NCI-H226 (cell line): ENCODE results near the gene PHF21B.
"Not testable (repeated sequence)": the region's sequence is repeated elsewhere in the genome, so short reads cannot be mapped to it uniquely, and the experiment has no call there.

Experiments
- DNase-seq: peaks from one replicate; pipeline ENCODE4 v3.0.0-alpha.2; 2015

The PHF21B gene

DNA sequence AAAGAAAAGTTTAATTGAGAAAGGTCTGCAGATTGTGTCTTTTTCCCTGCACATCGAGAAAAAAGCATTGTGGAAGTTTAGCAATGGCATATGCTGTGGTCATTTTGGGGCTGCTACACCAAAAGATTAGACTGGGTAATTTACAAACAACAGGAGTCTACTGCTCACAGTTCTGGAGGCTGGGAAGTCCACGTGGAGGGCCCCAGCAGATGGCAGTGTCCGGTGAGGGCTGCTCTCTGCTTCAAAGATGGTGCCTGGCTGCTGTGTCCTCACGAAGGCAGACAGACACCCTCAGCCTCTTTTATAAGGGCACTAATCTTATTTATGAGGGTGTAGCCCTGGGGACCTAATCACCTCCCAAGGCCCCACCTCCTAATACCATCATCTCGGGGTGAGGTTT, 21.1 kb downstream of the PHF21B start:
- DNase-seq = no peak

DNA sequence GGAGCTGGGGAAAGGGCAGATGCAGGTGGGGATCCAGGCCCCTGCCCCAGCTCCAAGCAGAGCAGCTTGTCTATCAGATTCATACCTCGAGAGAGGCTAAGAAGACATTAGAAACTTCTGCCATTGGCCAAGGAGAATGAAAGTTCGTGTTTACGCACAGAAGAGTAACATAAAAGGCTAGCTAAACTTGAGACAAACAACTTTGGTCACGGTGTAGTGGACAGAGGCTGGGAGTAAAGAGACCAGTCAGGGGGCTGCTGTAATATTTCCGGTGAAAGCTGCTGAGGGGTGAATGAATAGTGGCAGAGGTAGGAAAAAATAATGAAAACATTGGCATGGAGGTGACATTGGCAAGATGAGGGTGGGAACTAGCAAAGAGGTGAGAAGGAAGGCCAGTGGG, 22.9 kb downstream of the PHF21B start:
- no peak for DNase-seq

GRCh38 chr22:44985906-44986527, 23.8 kb downstream of the PHF21B start:
- DNase-seq = no peak

- no peak for DNase-seq
Measured at GRCh38 chr22:44983878-44984482, 25.8 kb downstream of the PHF21B start.

DNA sequence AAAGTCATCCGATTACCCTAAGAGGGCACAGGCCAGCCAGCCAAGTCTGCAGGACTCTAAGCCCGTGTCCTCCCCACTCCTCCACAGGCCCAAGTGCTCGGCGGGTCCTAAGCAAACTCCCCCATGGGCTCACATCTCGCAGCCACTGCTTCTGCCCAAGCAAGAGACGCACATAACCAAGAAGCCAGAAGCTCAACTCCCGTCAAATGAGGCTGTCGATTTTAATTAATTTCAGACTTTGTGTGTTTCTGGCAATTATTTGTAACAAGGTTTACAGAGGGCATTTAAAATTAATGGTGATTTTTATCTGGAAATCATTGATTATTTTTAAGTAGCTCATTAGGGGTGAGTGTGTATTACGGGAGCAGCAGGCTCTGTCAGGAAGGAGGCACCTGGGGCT, 27.4 kb downstream of the PHF21B start:
- no peak for DNase-seq

- no peak for DNase-seq
Measured at GRCh38 chr22:44981857-44982256, 27.9 kb downstream of the PHF21B start.

- DNase-seq = no peak
Measured at GRCh38 chr22:44979154-44979553, 30.7 kb downstream of the PHF21B start.

GRCh38 chr22:44975427-44976262, 34.2 kb downstream of the PHF21B start:
- DNase-seq = peak; percentile 58

DNA sequence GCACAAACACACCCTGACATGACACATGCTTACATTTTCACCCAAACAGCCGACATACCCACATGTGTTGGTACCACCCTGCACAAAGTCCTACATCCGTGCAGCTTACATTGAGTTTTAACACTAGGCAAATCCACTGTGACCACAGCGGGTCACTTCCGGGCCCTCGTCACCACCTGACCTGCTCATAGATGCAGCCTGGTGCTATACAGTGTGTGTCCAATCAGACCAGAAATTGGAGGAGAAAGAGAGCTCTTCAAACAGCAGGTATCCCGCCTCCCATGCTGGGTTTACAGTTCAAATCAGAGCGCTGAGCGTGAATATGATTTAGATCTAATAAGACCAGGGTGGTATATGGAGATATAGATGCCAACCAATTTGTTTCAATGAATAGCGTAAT, 35.4 kb downstream of the PHF21B start:
- DNase-seq = no peak

- no peak for DNase-seq
Measured at GRCh38 chr22:44973829-44974228, 36.0 kb downstream of the PHF21B start.

GRCh38 chr22:44972363-44973083, 37.3 kb downstream of the PHF21B start:
- DNase-seq = no peak

DNA sequence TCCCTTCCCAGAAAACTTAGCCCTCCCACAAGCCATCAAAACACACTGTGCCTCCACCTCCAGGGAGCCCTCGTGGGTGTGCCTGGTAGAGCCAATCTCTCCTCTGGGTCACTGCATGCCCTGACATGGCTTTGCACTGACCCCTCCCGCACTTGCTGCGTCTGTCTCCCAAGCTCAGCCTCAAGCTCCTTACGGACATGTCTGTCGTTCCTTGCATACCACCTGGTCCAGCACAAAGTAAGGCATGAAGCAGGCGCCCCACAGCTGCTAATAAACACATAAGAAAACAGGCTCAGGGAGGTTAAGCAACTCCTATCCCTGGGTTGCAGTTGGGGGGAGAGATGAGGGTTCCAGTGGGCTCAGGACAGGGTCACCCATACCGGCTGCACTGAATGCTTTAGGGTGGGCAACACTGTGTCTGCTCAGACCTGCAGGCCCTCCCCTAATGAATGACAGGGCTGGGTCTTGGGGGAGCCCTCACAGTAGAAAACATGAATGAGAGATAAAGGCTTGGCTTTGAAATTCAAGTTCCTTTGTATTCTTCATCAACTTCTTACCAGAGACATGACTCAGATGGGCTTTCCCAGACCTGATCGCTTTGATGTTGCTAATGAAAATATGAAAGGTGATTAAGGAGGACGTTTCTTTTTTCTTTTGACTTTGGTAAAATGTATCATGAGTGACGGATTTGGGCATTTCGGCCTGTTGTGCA, 38.0 kb downstream of the PHF21B start:
- DNase-seq = no peak

- DNase-seq = no peak
Measured at GRCh38 chr22:44970291-44970690, 39.5 kb downstream of the PHF21B start.

DNA sequence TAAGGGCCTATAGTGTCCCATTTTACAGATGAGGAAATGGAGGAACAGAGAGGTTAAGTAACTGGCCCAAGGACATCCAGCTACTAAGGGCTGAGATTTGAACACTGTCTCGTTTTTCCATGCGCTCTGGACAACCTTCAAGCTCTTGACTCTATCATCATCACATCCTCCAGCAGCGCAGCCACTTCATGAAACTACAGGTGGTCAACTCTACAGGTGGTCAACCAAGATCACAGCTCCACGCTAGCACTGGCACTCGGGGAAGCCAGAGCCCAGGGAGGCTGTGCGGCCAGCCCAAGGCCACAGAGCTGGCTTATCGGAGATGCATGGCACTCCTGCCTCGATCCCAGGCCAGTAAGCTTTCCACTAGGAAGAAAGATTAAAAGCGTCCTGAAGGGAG, 40.0 kb downstream of the PHF21B start:
- no peak for DNase-seq

- no peak for DNase-seq
Measured at GRCh38 chr22:44968736-44969135, 41.1 kb downstream of the PHF21B start.

GRCh38 chr22:44965171-44965570, 44.6 kb downstream of the PHF21B start:
- no peak for DNase-seq

- no peak for DNase-seq
Measured at GRCh38 chr22:44964722-44965078, 45.1 kb downstream of the PHF21B start.

GRCh38 chr22:44963832-44964721, 45.7 kb downstream of the PHF21B start:
- no peak for DNase-seq

DNA sequence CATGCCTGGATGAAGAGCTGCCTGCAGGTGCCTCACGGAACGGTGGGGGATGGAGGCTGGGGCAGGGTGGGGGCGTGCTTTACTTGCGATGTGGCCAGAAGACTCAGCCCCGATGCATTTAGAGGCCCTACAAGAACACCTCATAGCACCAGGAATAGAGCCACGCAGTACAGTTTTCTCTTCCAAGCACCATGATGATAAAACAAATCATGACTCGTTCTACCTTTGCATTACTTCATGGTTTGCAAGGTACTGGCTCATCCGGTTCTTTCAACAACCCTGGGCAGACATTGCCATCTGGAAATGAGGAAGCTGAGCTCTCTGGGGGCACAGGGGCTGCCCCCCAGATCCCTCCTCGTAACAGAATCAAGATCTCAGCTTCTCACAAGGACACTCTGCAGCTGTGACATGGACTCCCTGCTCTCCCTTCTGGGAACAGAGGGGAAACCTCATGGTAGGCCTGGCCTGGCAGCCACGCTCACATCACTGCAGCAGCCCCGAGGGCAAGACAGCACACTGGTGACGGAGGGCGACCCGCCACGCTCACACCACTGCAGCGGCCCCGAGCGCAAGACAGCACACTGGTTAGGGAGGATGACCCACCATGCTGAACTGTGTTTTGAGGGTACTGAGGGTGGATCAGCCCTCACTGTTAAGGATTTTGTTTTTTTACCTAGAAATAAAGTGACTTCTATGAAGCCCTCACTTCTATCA, 46.9 kb downstream of the PHF21B start:
- no peak for DNase-seq

- DNase-seq = not testable (repeated sequence)
Measured at GRCh38 chr22:44961682-44962081, 48.1 kb downstream of the PHF21B start.
